Muscle layer of colon (tissue), 2 donors: Measurements from ENCODE around the gene OSR1.
"Not testable (repeated sequence)": the region's sequence is repeated elsewhere in the genome, so short reads cannot be mapped to it uniquely, and the experiment has no call there.

Source experiments
- H3K27ac ChIP-seq: one replicate; pipeline ENCODE4 v1.7.0; 2013; ENCODE audit warnings: low read depth, mild to moderate bottlenecking, low read length, moderate library complexity
- H3K27me3 ChIP-seq, 2 donors: one replicate each; pipeline ENCODE4 v1.7.0; 2013; ENCODE audit warnings: low read length in 2 of 2, mild to moderate bottlenecking in 2 of 2; ENCODE audit not compliant: insufficient read depth in 2 of 2, control insufficient read depth in 1 of 2
- H3K36me3 ChIP-seq: one replicate; pipeline ENCODE4 v1.7.0; 2013; ENCODE audit warnings: mild to moderate bottlenecking, low read length; ENCODE audit not compliant: insufficient read depth
- H3K4me1 ChIP-seq: one replicate; pipeline ENCODE4 v1.7.0; 2013; ENCODE audit warnings: mild to moderate bottlenecking, low read length; ENCODE audit not compliant: insufficient read depth
- H3K4me3 ChIP-seq, 2 donors: one replicate each; pipeline ENCODE4 v1.7.0; 2013; ENCODE audit warnings: low read length in 2 of 2, low read depth in 1 of 2, mild to moderate bottlenecking in 1 of 2, moderate library complexity in 1 of 2
- H3K9ac ChIP-seq: one replicate; pipeline ENCODE4 v1.7.0; 2013; ENCODE audit warnings: low read length
- H3K9me3 ChIP-seq: one replicate; pipeline ENCODE4 v1.7.0; 2013; ENCODE audit warnings: mild to moderate bottlenecking, low read length
- donor health status: abdominal sarcoma.
- donor health status: Adenocarcinoma of cecum.

The OSR1 gene

DNA sequence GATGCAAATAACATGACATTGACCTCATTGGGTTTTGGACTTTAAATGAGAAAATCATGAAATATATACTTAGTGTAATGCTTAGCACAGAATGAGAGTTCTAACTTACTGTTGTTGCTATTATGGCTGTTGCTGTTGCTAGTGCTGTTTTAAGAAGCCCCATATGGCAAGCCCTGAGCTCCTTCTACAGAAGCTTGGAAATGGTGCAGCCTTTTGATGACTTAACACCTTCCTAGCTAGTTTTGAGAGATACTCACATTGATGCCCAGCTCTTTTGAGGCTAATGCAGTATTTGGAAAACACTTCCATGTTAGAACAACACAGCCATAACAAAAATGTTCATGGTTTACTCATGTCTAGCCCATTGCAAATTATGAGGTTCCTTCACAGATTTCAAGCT lies 30.9 kb downstream of the OSR1 start:
- no peak overlapping the region for H3K27ac ChIP-seq
- H3K4me1 ChIP-seq, result no peaks in the 10 kb centered on the region
- no peaks in the 10 kb centered on the region for H3K9me3 ChIP-seq
- H3K27me3 ChIP-seq, result no peaks in the 10 kb centered on the region
- H3K9ac ChIP-seq, result no peak overlapping the region
- H3K4me3 ChIP-seq, result no peak overlapping the region
- H3K36me3 ChIP-seq, result no peaks in the 10 kb centered on the region

GRCh38 chr2:19321946-19322345 lies 36.5 kb downstream of the OSR1 start:
- no peak overlapping the region for H3K4me3 ChIP-seq
- no peaks in the 10 kb centered on the region for H3K36me3 ChIP-seq
- H3K27me3 ChIP-seq, result no peaks in the 10 kb centered on the region
- no peak overlapping the region for H3K27ac ChIP-seq
- no peaks in the 10 kb centered on the region for H3K9me3 ChIP-seq
- no peak overlapping the region for H3K9ac ChIP-seq
- no peaks in the 10 kb centered on the region for H3K4me1 ChIP-seq

GRCh38 chr2:19320813-19321212 lies 37.6 kb downstream of the OSR1 start:
- Histone ChIP-seq H3K9ac (no peak overlapping the region), H3K9me3 (no peaks in the 10 kb centered on the region)

DNA sequence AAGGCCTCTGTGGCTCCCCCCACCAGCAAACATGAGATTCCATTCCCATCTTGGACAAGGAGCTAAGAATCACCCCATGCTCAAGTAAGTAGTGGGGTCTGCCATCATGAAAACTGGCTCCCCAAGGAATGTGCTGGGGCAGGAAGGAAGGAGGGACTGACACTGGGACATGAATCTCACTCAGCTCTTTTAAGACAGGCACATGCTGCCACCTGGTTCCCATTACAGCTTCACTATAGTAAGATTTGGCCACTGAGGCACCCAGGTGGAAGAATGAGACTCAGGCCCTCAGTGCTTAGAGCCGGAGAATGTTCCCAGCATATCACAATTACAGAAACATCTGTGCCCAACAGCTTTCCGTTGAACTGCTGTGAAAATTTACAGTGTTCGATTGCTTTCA lies 38.7 kb downstream of the OSR1 start:
- Histone ChIP-seq H3K4me3 (no peak overlapping the region), H3K4me1 (no peaks in the 10 kb centered on the region), H3K9ac (no peak overlapping the region), H3K27ac (no peak overlapping the region), H3K9me3 (no peaks in the 10 kb centered on the region), H3K27me3 (no peaks in the 10 kb centered on the region), H3K36me3 (no peaks in the 10 kb centered on the region)

More at GRCh38 chr2:19320813-19321212, 37.6 kb downstream of the OSR1 start:
- Histone ChIP-seq H3K4me3 (no peak overlapping the region), H3K4me1 (no peaks in the 10 kb centered on the region), H3K36me3 (no peaks in the 10 kb centered on the region), H3K27ac (no peak overlapping the region), H3K27me3 (no peaks in the 10 kb centered on the region)

DNA sequence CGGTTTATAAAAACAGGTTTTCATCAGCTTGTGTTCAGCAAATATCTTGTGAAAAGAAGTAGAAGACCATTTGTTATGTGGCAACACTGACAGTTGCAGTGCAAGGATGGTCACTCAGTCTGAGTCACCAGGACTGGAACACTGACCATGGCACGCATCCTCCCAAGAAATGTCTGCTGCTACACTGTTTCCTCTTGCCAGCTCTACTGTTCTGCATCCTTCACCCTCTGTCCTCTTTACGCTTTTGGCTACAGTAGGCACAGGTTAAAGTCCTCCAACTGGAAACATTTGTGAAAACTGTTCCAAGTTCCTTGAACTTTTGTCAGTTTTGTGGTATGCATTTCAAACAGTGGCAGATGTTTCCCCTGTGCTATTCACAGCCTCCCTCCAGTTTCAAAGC lies 39.4 kb downstream of the OSR1 start:
- no peak overlapping the region for H3K27ac ChIP-seq
- no peaks in the 10 kb centered on the region for H3K4me1 ChIP-seq
- H3K9ac ChIP-seq, result no peak overlapping the region
- no peak overlapping the region for H3K4me3 ChIP-seq
- no peaks in the 10 kb centered on the region for H3K36me3 ChIP-seq
- H3K27me3 ChIP-seq, result no peaks in the 10 kb centered on the region
- no peaks in the 10 kb centered on the region for H3K9me3 ChIP-seq

- H3K36me3 ChIP-seq, result no peaks in the 10 kb centered on the region
- no peak overlapping the region for H3K9ac ChIP-seq
- H3K27me3 ChIP-seq, result no peaks in the 10 kb centered on the region
- H3K27ac ChIP-seq, result no peak overlapping the region
- no peaks in the 10 kb centered on the region for H3K4me1 ChIP-seq
- H3K4me3 ChIP-seq, result no peak overlapping the region
- no peaks in the 10 kb centered on the region for H3K9me3 ChIP-seq
Measured at GRCh38 chr2:19313553-19313952, 44.9 kb downstream of the OSR1 start.

- H3K27me3 ChIP-seq, result no peaks in the 10 kb centered on the region
- H3K9me3 ChIP-seq, result no peaks in the 10 kb centered on the region
- H3K27ac ChIP-seq, result no peak overlapping the region
Measured at GRCh38 chr2:19312949-19313348, 45.5 kb downstream of the OSR1 start.

DNA sequence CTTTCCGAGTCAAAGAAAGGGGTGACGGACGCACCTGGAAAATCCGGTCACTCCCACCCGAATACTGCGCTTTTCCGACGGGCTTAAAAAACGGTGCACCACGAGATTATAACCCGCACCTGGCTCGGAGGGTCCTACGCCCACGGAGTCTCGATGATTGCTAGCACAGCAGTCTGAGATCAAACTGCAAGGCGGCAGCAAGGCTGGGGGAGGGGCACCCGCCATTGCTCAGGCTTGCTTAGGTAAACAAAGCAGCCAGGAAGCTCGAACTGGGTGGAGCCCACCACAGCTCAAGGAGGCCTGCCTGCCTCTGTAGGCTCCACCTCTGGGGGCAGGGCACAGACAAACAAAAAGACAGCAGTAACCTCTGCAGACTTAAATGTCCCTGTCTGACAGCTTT lies 52.4 kb downstream of the OSR1 start:
- not testable (repeated sequence) for H3K27me3 ChIP-seq, H3K27ac ChIP-seq, H3K4me1 ChIP-seq, H3K9me3 ChIP-seq, H3K4me3 ChIP-seq, H3K36me3 ChIP-seq, H3K9ac ChIP-seq

More at GRCh38 chr2:19312949-19313348, 45.5 kb downstream of the OSR1 start:
- Histone ChIP-seq H3K4me3 (no peak overlapping the region), H3K9ac (no peak overlapping the region), H3K4me1 (no peaks in the 10 kb centered on the region), H3K36me3 (no peaks in the 10 kb centered on the region)

DNA sequence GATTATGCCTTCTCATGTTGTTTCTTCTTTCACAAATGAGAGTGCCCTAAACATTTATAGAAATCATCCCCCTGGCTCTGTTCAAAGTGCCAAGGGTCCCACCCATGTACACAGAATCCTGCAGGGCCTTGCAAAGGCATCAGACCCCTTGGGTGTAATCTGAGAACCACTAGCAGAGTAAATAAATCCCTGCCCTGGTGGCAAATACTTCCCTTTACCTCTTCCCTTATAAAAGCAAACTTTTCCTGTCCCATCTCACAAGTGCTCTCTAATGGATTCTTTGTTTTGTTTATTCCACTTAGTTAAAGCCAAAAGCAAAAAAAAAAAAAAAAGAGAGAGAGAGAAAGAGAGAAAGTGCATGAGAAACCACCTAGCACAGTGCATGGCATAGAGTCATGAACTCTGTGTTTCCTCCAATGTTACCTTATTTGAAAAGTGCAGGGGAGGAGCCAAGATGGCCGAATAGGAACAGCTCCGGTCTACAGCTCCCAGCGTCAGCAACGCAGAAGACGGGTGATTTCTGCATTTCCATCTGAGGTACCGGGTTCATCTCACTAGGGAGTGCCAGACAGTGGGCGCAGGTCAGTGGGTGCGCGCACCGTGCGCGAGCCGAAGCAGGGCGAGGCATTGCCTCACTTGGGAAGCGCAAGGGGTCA lies 52.9 kb downstream of the OSR1 start:
- not testable (repeated sequence) for H3K9ac ChIP-seq, H3K36me3 ChIP-seq, H3K9me3 ChIP-seq, H3K27me3 ChIP-seq, H3K27ac ChIP-seq, H3K4me1 ChIP-seq, H3K4me3 ChIP-seq

DNA sequence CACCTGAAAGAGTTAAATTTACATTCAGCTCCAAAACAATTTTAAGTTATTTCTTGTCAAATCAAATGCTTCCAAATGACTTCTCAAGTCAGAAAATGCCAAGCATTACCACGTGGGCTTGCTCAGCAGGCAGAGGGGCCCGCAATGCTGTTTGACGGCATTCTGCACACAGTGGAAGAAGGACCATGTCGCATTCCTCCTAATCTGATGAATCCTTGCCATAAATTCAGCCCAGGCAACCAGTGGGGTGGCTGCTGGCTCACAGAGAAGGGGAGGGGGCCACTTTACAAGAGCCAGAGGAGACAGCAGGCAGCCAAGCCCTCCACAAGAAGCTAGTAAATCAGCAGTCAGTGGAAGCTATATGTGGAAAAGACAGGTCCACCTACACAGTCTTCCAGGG lies 56.7 kb downstream of the OSR1 start:
- Histone ChIP-seq H3K9me3 (no peaks in the 10 kb centered on the region), H3K4me1 (peaks cover 4% of the 10 kb centered on the region), H3K36me3 (no peaks in the 10 kb centered on the region), H3K27ac (no peak overlapping the region), H3K27me3 (no peaks in the 10 kb centered on the region), H3K9ac (no peak overlapping the region), H3K4me3 (no peak overlapping the region)
